Liver (tissue), 9 donors: ENCODE data around the gene DIP2B. TPM values are rescaled to one million over a fixed set of nuclear protein-coding genes. Genes with fewer than 3 reads are reported as not detected.

ENCODE experiments used
- DNase-seq: peaks from one replicate; pipeline ENCODE4 v3.0.0-alpha.2; 2017; ENCODE audit warnings: low spot score
- H3K27ac ChIP-seq, 2 donors: one replicate each; pipeline ENCODE4 v1.7.0; 2013; ENCODE audit warnings: inconsistent platforms in 2 of 2, low read length in 2 of 2, control low read depth in 1 of 2, low read depth in 1 of 2, mild to moderate bottlenecking in 1 of 2
- H3K27me3 ChIP-seq, 4 donors: one replicate each; pipeline versions ENCODE4 v1.6.1 to v1.7.0; 2013; ENCODE audit warnings: low read length in 3 of 4, inconsistent platforms in 1 of 4, mild to moderate bottlenecking in 1 of 4, moderate library complexity in 1 of 4; ENCODE audit not compliant: control insufficient read depth in 4 of 4, insufficient read depth in 4 of 4
- H3K36me3 ChIP-seq, 4 donors: one replicate each; pipeline versions ENCODE4 v1.6.1 to v1.7.0; 2013; ENCODE audit warnings: low read length in 3 of 4, mild to moderate bottlenecking in 3 of 4, low read depth in 1 of 4, moderate library complexity in 1 of 4; ENCODE audit not compliant: control insufficient read depth in 4 of 4, insufficient read depth in 3 of 4
- H3K4me1 ChIP-seq, 4 donors: one replicate each; pipeline versions ENCODE4 v1.6.1 to v1.7.0; 2013; ENCODE audit warnings: low read length in 3 of 4, mild to moderate bottlenecking in 3 of 4, moderate library complexity in 1 of 4; ENCODE audit not compliant: control insufficient read depth in 4 of 4, insufficient read depth in 4 of 4
- H3K4me3 ChIP-seq, 3 donors: one replicate each; pipeline versions ENCODE4 v1.6.1 to v1.7.0; 2013; ENCODE audit warnings: low read length in 3 of 3, control low read depth in 1 of 3, low read depth in 1 of 3, mild to moderate bottlenecking in 1 of 3
- H3K9ac ChIP-seq, 2 donors: one replicate each; pipeline ENCODE4 v1.7.0; 2013; ENCODE audit warnings: low read length in 2 of 2, mild to moderate bottlenecking in 2 of 2, moderate library complexity in 2 of 2, control low read depth in 1 of 2, low read depth in 1 of 2
- H3K9me3 ChIP-seq, 4 donors: one replicate each; pipeline versions ENCODE4 v1.6.1 to v1.7.0; 2013; ENCODE audit warnings: low read length in 3 of 4; ENCODE audit not compliant: control insufficient read depth in 4 of 4
- EGR1 ChIP-seq, 2 donors: IDR thresholded peaks; 2 replicates each; pipeline ENCODE4 v1.6.1; 2016 to 2018; ENCODE audit warnings: antibody characterized with exemption in 2 of 2, low read depth in 2 of 2
- FOXA2 ChIP-seq: IDR thresholded peaks from 2 replicates; pipeline ENCODE4 v1.6.1; 2016; ENCODE audit warnings: antibody characterized with exemption
- HNF4A ChIP-seq, 2 donors: conservative IDR thresholded peaks; 2 replicates each; pipeline ENCODE4 v1.6.1; 2016; ENCODE audit warnings: antibody characterized with exemption in 2 of 2, mild to moderate bottlenecking in 2 of 2
- HNF4G ChIP-seq: IDR thresholded peaks from 2 replicates; pipeline ENCODE4 v1.6.1; 2016; ENCODE audit warnings: antibody characterized with exemption
- JUND ChIP-seq, 2 donors: IDR thresholded peaks; 2 replicates each; pipeline ENCODE4 v1.6.1; 2016; ENCODE audit warnings: antibody characterized with exemption in 2 of 2
- NR2F2 ChIP-seq: IDR thresholded peaks from 2 replicates; pipeline ENCODE4 v1.6.1; 2016; ENCODE audit warnings: antibody characterized with exemption
- RAD21 ChIP-seq, 2 donors: IDR thresholded peaks; 2 replicates each; pipeline ENCODE4 v1.6.1; 2016; ENCODE audit warnings: antibody characterized with exemption in 2 of 2, mild to moderate bottlenecking in 2 of 2
- SP1 ChIP-seq: IDR thresholded peaks from 2 replicates; pipeline ENCODE4 v1.6.1; 2018; ENCODE audit warnings: antibody characterized with exemption, mild to moderate bottlenecking
- TAF1 ChIP-seq: conservative IDR thresholded peaks from 2 replicates; pipeline ENCODE4 v1.6.1; 2016; ENCODE audit warnings: antibody characterized with exemption, mild to moderate bottlenecking
- YY1 ChIP-seq: IDR thresholded peaks from 2 replicates; pipeline ENCODE4 v1.6.1; 2016; ENCODE audit warnings: antibody characterized with exemption, mild to moderate bottlenecking
- WGBS: extraction: QIAGEN DNeasy Blood & Tissue Kit; methylation state at CpG from one replicate; pipeline ENCODE4 v1.1.7; 2013; 5-methylcytosine and 5-hydroxymethylcytosine counted together
- polyA plus RNA-seq, 2 donors: library from polyadenylated mRNA; stranded (reverse) in 1 of 2; unstranded in 1 of 2; fragments of 200-250 nt in 1 of 2; fragments of >200 nt in 1 of 2; fragmentation: Nextera tagmentation in 1 of 2; extraction: Ambion mirVana in 1 of 2; gene quantifications; one replicate each; pipeline versions ENCODE4 v1.2.1 to v1.2.3, GENCODE V29; 2013 to 2015
- total RNA-seq, 2 donors: library from RNA; depleted of rRNA; stranded (reverse); fragments of >200 nt; gene quantifications; one replicate each; pipeline ENCODE4 v1.2.3, GENCODE V29; 2014
- TF ChIP-seq, protein P1 (sequence below): IDR thresholded peaks from 2 replicates; pipeline ENCODE4 v1.6.1; 2016; ENCODE audit warnings: antibody characterized with exemption
- TF ChIP-seq, protein P2 (sequence below): fragments of 150-350 bp; IDR thresholded peaks from 2 replicates; pipeline ENCODE4 v1.5.1; 2017; ENCODE audit warnings: improper control_type of control experiment, low read depth, low read length; ENCODE audit not compliant: missing input control
- donor health status: healthy.
- donor health status: healthy.
- donor health status: healthy.
- donor health status: healthy.
- donor health status: healthy.

Gene DIP2B
- total and polyA plus RNA-seq, 4 donors: 4.8 to 30.7 (median 13.8) TPM

DNA sequence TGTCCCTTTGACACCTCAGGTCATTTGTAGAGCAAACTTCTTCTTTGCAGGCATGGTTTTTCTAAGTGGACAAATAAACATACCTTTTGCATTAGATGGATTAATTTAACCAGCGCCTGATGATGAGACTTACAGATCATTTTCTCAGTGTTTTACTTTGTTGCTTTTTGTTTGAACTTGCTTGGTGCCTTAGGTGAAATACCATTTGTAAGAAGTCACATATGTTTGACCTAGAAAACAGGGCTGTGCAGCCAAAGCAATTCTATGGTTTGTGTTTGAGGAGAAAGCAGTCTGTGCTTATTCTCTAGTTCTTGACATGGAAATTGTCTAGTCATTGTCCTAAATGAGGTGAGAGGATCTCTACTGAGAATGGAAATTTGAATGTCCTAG, 111.1 kb downstream of the DIP2B start:
- Histone ChIP-seq H3K4me3 (no peak overlapping the region), H3K4me1 (peaks cover 0 to 19% (median 3%) of the 10 kb centered on the region in 4 donors), H3K27me3 (no peaks in the 10 kb centered on the region), H3K27ac (no peak overlapping the region), H3K36me3 (no peaks in the 10 kb centered on the region), H3K9ac (no peak overlapping the region), H3K9me3 (no peaks in the 10 kb centered on the region)
- TF ChIP-seq RAD21 (IDR thresholded peaks at IDR 0.05): no peak
- TF ChIP-seq JUND (IDR thresholded peaks at IDR 0.05): no peak
- TF ChIP-seq HNF4G: no peak
- 93% methylated on average over 1 of the region's 1 CpG for WGBS
- no peak for DNase-seq

DNA sequence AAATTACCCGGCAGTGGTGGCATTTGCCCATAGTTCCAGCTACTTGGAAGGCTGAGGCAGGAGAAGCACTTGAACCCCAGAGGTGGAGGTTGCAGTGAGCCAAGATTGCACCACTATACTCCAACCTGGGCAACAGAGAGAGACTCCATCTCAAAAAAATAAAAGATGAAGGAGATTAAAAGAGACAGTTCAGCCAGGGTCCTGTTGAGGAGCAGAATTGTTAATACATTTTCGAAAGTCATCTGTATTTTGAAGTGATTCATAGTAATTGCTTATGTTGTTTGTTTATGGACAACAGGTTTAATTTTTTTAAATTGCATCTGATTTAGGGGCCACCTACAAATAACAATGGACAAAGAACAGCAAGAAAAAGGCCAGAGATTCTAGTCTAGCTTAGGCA, 112.9 kb downstream of the DIP2B start:
- H3K4me3 ChIP-seq: no peak overlapping the region
- no peak for TF ChIP-seq JUND (IDR thresholded peaks at IDR 0.05)
- TF ChIP-seq, protein P1, sequence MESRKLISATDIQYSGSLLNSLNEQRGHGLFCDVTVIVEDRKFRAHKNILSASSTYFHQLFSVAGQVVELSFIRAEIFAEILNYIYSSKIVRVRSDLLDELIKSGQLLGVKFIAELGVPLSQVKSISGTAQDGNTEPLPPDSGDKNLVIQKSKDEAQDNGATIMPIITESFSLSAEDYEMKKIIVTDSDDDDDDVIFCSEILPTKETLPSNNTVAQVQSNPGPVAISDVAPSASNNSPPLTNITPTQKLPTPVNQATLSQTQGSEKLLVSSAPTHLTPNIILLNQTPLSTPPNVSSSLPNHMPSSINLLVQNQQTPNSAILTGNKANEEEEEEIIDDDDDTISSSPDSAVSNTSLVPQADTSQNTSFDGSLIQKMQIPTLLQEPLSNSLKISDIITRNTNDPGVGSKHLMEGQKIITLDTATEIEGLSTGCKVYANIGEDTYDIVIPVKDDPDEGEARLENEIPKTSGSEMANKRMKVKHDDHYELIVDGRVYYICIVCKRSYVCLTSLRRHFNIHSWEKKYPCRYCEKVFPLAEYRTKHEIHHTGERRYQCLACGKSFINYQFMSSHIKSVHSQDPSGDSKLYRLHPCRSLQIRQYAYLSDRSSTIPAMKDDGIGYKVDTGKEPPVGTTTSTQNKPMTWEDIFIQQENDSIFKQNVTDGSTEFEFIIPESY: no peak
- DNase-seq: no peak
- WGBS: 45% methylated on average over 2 of the region's 2 CpGs
- H3K4me1 ChIP-seq: peaks cover 3 to 27% (median 14%) of the 10 kb centered on the region in 4 donors
- no peak overlapping the region for H3K27ac ChIP-seq
- H3K36me3 ChIP-seq: no peaks in the 10 kb centered on the region
- no peaks in the 10 kb centered on the region for H3K9me3 ChIP-seq
- H3K27me3 ChIP-seq: no peaks in the 10 kb centered on the region
- H3K9ac ChIP-seq: no peak overlapping the region

DNA sequence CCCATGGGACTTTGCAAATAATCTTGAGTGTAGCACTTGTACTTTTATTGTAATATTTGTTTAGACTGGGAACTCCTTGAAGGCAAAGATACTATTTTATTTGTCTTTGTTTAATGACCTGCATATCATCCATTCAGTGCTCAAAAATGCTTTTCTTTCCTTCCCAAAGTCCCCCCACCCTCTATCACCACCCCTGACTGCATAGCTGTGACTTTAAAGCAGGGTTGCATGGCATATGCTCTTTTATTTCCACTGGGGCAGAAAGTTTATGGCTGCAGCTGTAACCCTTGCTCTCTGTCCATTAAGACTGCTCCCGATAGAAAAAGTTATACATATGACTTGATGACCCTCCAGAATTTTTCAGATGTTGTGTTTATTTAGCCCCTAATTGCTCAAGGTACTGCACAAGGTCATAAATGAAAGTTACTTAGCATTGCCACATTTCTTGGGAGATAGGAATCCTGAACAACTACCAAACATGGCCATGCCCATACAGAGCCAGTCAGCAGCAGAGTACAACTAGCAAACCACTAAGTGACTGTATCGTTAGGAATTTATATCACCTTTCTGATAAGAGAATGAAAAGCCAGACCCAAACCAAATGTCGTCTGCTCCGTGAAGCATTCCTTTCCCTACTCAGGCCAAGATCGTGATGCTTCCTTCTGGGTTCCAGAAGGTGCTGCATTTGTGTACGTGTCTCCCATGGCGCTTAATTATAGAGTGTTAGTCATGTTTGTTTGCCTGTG, 114.3 kb downstream of the DIP2B start:
- peaks cover 3 to 22% (median 15%) of the 10 kb centered on the region in 4 donors for H3K4me1 ChIP-seq
- WGBS: 88% methylated on average over 7 of the region's 7 CpGs
- H3K27me3 ChIP-seq: no peaks in the 10 kb centered on the region
- no peak for DNase-seq
- H3K4me3 ChIP-seq: no peak overlapping the region
- H3K9me3 ChIP-seq: no peaks in the 10 kb centered on the region
- TF ChIP-seq, protein P1: no peak
- no peak for TF ChIP-seq HNF4G
- TF ChIP-seq NR2F2: no peak
- TF ChIP-seq YY1: no peak
- TF ChIP-seq FOXA2: no peak
- TF ChIP-seq, protein P2, sequence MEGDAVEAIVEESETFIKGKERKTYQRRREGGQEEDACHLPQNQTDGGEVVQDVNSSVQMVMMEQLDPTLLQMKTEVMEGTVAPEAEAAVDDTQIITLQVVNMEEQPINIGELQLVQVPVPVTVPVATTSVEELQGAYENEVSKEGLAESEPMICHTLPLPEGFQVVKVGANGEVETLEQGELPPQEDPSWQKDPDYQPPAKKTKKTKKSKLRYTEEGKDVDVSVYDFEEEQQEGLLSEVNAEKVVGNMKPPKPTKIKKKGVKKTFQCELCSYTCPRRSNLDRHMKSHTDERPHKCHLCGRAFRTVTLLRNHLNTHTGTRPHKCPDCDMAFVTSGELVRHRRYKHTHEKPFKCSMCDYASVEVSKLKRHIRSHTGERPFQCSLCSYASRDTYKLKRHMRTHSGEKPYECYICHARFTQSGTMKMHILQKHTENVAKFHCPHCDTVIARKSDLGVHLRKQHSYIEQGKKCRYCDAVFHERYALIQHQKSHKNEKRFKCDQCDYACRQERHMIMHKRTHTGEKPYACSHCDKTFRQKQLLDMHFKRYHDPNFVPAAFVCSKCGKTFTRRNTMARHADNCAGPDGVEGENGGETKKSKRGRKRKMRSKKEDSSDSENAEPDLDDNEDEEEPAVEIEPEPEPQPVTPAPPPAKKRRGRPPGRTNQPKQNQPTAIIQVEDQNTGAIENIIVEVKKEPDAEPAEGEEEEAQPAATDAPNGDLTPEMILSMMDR: no peak
- no peak for TF ChIP-seq SP1
- TF ChIP-seq EGR1 (IDR thresholded peaks at IDR 0.05; ENCODE audit: low read depth in 2 of 2): no peak
- TF ChIP-seq HNF4A (conservative IDR thresholded peaks at IDR 0.05): no peak
- no peak for TF ChIP-seq TAF1
- no peaks in the 10 kb centered on the region for H3K36me3 ChIP-seq
- no peak overlapping the region for H3K27ac ChIP-seq
- no peak overlapping the region for H3K9ac ChIP-seq
